Measurements from ENCODE around the gene LTO1.

Gene LTO1

DNA sequence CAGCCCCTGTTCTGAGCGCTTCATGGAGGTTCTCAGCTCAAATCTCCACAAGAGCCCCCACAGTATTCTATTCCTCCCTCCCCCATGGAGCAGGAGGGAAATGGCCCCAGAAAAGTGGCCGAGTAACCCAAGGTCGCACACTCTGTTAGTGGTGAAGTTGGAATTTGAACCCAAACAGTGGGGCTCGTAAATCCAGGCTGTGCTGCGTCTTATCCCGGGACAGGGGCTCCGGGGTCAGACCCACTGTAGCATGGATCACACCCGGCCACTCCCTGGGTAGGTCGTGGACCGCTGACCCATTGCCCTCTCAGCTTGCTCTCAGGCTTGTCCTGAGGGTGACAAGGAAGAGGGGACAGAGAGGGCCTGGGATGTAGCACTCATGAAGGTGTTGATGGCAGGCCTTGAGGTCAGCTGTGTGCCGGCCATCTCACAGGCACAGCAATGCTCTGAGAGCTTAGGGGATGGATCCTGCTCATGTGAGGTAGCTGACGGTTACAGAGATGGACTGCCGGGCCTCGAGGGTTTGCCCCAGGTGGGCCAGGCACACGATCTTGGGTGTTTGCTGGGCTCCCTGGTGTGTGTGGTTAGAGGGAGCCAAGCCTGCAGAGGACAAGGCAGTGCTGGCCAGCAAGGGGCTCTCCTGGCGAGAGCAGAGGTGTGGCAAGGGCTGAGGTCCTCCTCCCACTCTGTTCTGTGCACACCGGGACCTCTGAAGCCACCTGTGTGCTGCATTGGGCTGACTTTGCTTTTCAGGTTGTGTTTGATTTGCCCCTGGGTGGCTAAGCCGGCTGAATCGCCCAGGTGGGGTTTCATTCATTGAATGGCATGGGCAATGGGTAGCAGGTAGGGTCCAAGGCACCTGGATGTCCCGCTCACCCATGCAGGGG, 31.0 kb upstream of the LTO1 start:
- Histone ChIP-seq H3K27me3 (ENCODE audit: control insufficient read depth in 3 of 3, insufficient read depth in 3 of 3, low read depth in 1 of 3, low read length in 3 of 3) (peaks cover 12 to 60% (median 47%) of the 10 kb centered on the region in 3 experiments), H3K4me2 (ENCODE audit: insufficient read depth, low read length, poor library complexity, severe bottlenecking) (no peak overlapping the region), H2BK15ac (ENCODE audit: low read length) (peak overlapping the region; percentile 69), H2BK120ac (ENCODE audit: low read depth, low read length) (no peak overlapping the region), H3K4ac (ENCODE audit: low read length) (no peak overlapping the region), H4K91ac (ENCODE audit: low read depth, low read length, poor library complexity) (no peak overlapping the region), H3K23ac (ENCODE audit: low read depth, low read length, poor library complexity) (peak overlapping the region; percentile 90), H2BK5ac (ENCODE audit: low read length) (no peak overlapping the region), H2AK5ac (ENCODE audit: low read depth, low read length) (peak overlapping the region; percentile 16), H3K9ac (ENCODE audit: low read depth, low read length, poor library complexity) (peak overlapping the region; percentile 34), H3K79me1 (ENCODE audit: low read depth, low read length) (no peaks in the 10 kb centered on the region), H3K9me3 (replicated peaks in 1 of 2; ENCODE audit: control insufficient read depth in 2 of 2, insufficient read depth in 1 of 2, low read depth in 1 of 2, low read length in 2 of 2) (no peaks in the 10 kb centered on the region), H3K36me3 (replicated peaks in 1 of 2; ENCODE audit: control insufficient read depth in 2 of 2, insufficient read depth in 2 of 2, low read length in 2 of 2) (no peaks in the 10 kb centered on the region), H3K27ac (replicated peaks; ENCODE audit: low read length) (no peak overlapping the region), H3K14ac (ENCODE audit: low read length) (peak overlapping the region; percentile 75), H3K18ac (ENCODE audit: low read length) (peak overlapping the region; percentile 95), H3K4me3 (ENCODE audit: low read length in 2 of 2) (no peak overlapping the region), H3K4me1 (ENCODE audit: control insufficient read depth in 2 of 2, insufficient read depth in 1 of 2, low read depth in 1 of 2, low read length in 2 of 2) (peaks cover 14 to 29% of the 10 kb centered on the region in 2 donors), H2BK12ac (ENCODE audit: low read length) (peak overlapping the region; percentile 86), H2AFZ (ENCODE audit: low read length) (no peak overlapping the region), H4K8ac (ENCODE audit: low read depth, low read length) (no peak overlapping the region)
- no CpG with 5 or more reads among the region's 20 CpGs for WGBS, 2 donors (ENCODE audit: extremely low coverage in 2 of 2, insufficient read length in 2 of 2, insufficient replicate concordance in 1 of 2)
- DNase-seq (ENCODE audit: low spot score): no peak

GRCh38 chr11:69705351-69705811, 30.2 kb upstream of the LTO1 start:
- peaks cover 12 to 66% (median 48%) of the 10 kb centered on the region in 3 experiments for H3K27me3 ChIP-seq (ENCODE audit: control insufficient read depth in 3 of 3, insufficient read depth in 3 of 3, low read depth in 1 of 3, low read length in 3 of 3)
- no peak overlapping the region for H3K27ac ChIP-seq (replicated peaks; ENCODE audit: low read length)
- no peak overlapping the region for H2BK5ac ChIP-seq (ENCODE audit: low read length)
- H2AK5ac ChIP-seq (ENCODE audit: low read depth, low read length): peak overlapping the region; percentile 16
- no CpG with 5 or more reads among the region's 18 CpGs for WGBS, 2 donors (ENCODE audit: extremely low coverage in 2 of 2, insufficient read length in 2 of 2, insufficient replicate concordance in 1 of 2)
- DNase-seq (ENCODE audit: low spot score): peak; percentile 59
- no peak overlapping the region for H3K23ac ChIP-seq (ENCODE audit: low read depth, low read length, poor library complexity)
- peak overlapping the region; percentile 77 for H3K4me2 ChIP-seq (ENCODE audit: insufficient read depth, low read length, poor library complexity, severe bottlenecking)
- no peak overlapping the region for H3K14ac ChIP-seq (ENCODE audit: low read length)
- H3K18ac ChIP-seq (ENCODE audit: low read length): peak overlapping the region; percentile 90
- no peak overlapping the region for H3K4ac ChIP-seq (ENCODE audit: low read length)
- H4K91ac ChIP-seq (ENCODE audit: low read depth, low read length, poor library complexity): no peak overlapping the region
- no peak overlapping the region for H2BK120ac ChIP-seq (ENCODE audit: low read depth, low read length)
- H2BK15ac ChIP-seq (ENCODE audit: low read length): peak overlapping the region; percentile 69
- no peak overlapping the region for H3K4me3 ChIP-seq (ENCODE audit: low read length in 2 of 2)
- H3K9ac ChIP-seq (ENCODE audit: low read depth, low read length, poor library complexity): no peak overlapping the region
- H2BK12ac ChIP-seq (ENCODE audit: low read length): no peak overlapping the region
- H2AFZ ChIP-seq (ENCODE audit: low read length): no peak overlapping the region
- peaks cover 21 to 32% of the 10 kb centered on the region in 2 donors for H3K4me1 ChIP-seq (ENCODE audit: control insufficient read depth in 2 of 2, insufficient read depth in 1 of 2, low read depth in 1 of 2, low read length in 2 of 2)
- no peaks in the 10 kb centered on the region for H3K79me1 ChIP-seq (ENCODE audit: low read depth, low read length)
- no peaks in the 10 kb centered on the region for H3K9me3 ChIP-seq (replicated peaks in 1 of 2; ENCODE audit: control insufficient read depth in 2 of 2, insufficient read depth in 1 of 2, low read depth in 1 of 2, low read length in 2 of 2)
- H3K36me3 ChIP-seq (replicated peaks in 1 of 2; ENCODE audit: control insufficient read depth in 2 of 2, insufficient read depth in 2 of 2, low read length in 2 of 2): no peaks in the 10 kb centered on the region
- H4K8ac ChIP-seq (ENCODE audit: low read depth, low read length): no peak overlapping the region

DNA sequence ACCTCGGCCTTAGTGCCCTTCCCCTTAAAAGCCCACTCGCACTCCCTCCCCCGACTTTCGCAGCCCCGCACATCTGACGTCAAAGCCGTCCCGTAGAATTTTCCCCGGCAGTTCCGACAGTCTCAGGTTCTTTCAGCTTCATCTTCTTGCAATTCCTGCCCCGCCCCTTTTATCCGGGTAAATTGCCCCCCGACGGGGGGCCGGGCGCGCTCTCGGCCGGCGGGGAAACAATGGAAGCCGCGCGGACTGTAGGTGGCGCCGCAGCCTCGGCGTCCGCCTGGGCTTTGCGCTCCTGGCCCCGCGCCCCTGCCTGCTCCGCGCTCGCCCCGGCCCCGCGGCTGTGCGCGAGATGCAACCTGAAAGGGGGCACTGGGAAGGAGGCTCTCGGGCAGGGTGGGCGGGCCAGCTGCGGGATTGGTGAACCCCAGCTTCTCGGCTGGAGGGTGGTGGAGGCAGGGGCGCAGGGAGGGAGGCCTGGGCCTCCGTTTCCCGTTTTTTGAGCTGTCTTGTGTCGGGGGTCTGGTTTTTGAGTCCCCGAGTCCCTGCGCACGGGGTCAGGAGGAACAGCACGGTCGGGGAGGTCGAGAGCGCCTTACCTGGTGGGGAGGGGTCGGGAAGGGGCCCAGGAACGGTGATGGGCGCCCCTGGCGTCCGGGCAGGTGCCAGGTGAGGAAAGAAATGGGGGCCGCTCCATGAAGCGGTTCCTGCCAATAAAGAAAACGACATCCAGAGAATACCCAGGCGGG, 29.5 kb upstream of the LTO1 start:
- Histone ChIP-seq H3K4me2 (ENCODE audit: insufficient read depth, low read length, poor library complexity, severe bottlenecking) (peak overlapping the region; percentile 77), H4K91ac (ENCODE audit: low read depth, low read length, poor library complexity) (no peak overlapping the region), H3K27me3 (ENCODE audit: control insufficient read depth in 3 of 3, insufficient read depth in 3 of 3, low read depth in 1 of 3, low read length in 3 of 3) (peaks cover 12 to 68% (median 48%) of the 10 kb centered on the region in 3 experiments), H3K4me3 (ENCODE audit: low read length in 2 of 2) (peak overlapping the region in 1 of 2 donors; percentile 62), H3K9ac (ENCODE audit: low read depth, low read length, poor library complexity) (no peak overlapping the region), H3K14ac (ENCODE audit: low read length) (peak overlapping the region; percentile 75), H2BK120ac (ENCODE audit: low read depth, low read length) (no peak overlapping the region), H2BK12ac (ENCODE audit: low read length) (peak overlapping the region; percentile 41), H2AK5ac (ENCODE audit: low read depth, low read length) (peak overlapping the region; percentile 83), H3K79me1 (ENCODE audit: low read depth, low read length) (no peaks in the 10 kb centered on the region), H3K36me3 (replicated peaks in 1 of 2; ENCODE audit: control insufficient read depth in 2 of 2, insufficient read depth in 2 of 2, low read length in 2 of 2) (no peaks in the 10 kb centered on the region), H2BK15ac (ENCODE audit: low read length) (no peak overlapping the region), H4K8ac (ENCODE audit: low read depth, low read length) (no peak overlapping the region), H3K18ac (ENCODE audit: low read length) (peak overlapping the region; percentile 92), H3K4me1 (ENCODE audit: control insufficient read depth in 2 of 2, insufficient read depth in 1 of 2, low read depth in 1 of 2, low read length in 2 of 2) (peaks cover 23 to 32% of the 10 kb centered on the region in 2 donors), H2BK5ac (ENCODE audit: low read length) (peak overlapping the region; percentile 90), H2AFZ (ENCODE audit: low read length) (peak overlapping the region; percentile 59), H3K27ac (replicated peaks; ENCODE audit: low read length) (no peak overlapping the region), H3K9me3 (replicated peaks in 1 of 2; ENCODE audit: control insufficient read depth in 2 of 2, insufficient read depth in 1 of 2, low read depth in 1 of 2, low read length in 2 of 2) (no peaks in the 10 kb centered on the region), H3K4ac (ENCODE audit: low read length) (no peak overlapping the region), H3K23ac (ENCODE audit: low read depth, low read length, poor library complexity) (peak overlapping the region; percentile 65)
- DNase-seq (ENCODE audit: low spot score): peak; percentile 84
- no CpG with 5 or more reads among the region's 63 CpGs for WGBS, 2 donors (ENCODE audit: extremely low coverage in 2 of 2, insufficient read length in 2 of 2, insufficient replicate concordance in 1 of 2)

All from neuronal stem cell (in vitro differentiated cells).